Neural cell (in vitro differentiated cells): ENCODE data around the gene FBXO30.

Experiments used
- CTCF ChIP-seq: fragments of 450-650 bp; IDR thresholded peaks from 2 replicates; pipeline ENCODE4 v1.5.1; 2014; ENCODE audit warnings: antibody characterized with exemption, mild to moderate bottlenecking, moderate library complexity; ENCODE audit not compliant: poor library complexity, severe bottlenecking
- EZH2 ChIP-seq: fragments of 200-600, 300-800 bp; shearing (Covaris generic), sonication (generic); IDR thresholded peaks from 2 replicates; pipeline ENCODE4 v1.6.1; 2014; ENCODE audit warnings: antibody characterized with exemption, low read length, borderline replicate concordance, mild to moderate bottlenecking; ENCODE audit not compliant: insufficient read depth, poor library complexity, severe bottlenecking
- MXI1 ChIP-seq: fragments of 450-650 bp; conservative IDR thresholded peaks from 2 replicates; pipeline ENCODE4 v1.6.1; 2014; ENCODE audit warnings: antibody characterized with exemption, mild to moderate bottlenecking; ENCODE audit not compliant: poor library complexity, severe bottlenecking
- POLR2AphosphoS5 ChIP-seq: IDR thresholded peaks from 2 replicates; pipeline ENCODE4 v1.6.1; 2012

GRCh38 chr6:145784683-145785082, 29.9 kb downstream of the FBXO30 start:
- TF ChIP-seq CTCF (no peak), MXI1 (no peak), EZH2 (no peak), POLR2AphosphoS5 (no peak)
